OCI-LY7 (cell line): Measurements from ENCODE around the gene BAIAP2L2. TPM values are rescaled to one million over a fixed set of nuclear protein-coding genes. Genes with fewer than 3 reads are reported as not detected.

ENCODE experiments used
- BruUV-seq: library from RNA; stranded (reverse); fragments of 400-500 nt; replicated peaks from 2 replicates; lab custom pipeline; 2021; lab: Mats Ljungman, UMichigan
- CTCF ChIA-PET: fragments of 300-600 bp; sonication (Branson Sonifier 250); formaldehyde crosslinking; loops from one replicate; lab custom pipeline; 2022; ENCODE audit warnings: antibody characterized with exemption; ENCODE audit not compliant: unreplicated experiment; lab: Charles Lee
- POLR2A ChIA-PET: fragments of 300-600 bp; sonication (Branson Sonifier 250); formaldehyde crosslinking; loops from one replicate; lab custom pipeline; 2022; ENCODE audit warnings: antibody characterized with exemption; lab: Charles Lee
- DNase-seq: peaks from one replicate; pipeline ENCODE4 v3.0.0-alpha.2; 2015; ENCODE audit warnings: low spot score
- H2AFZ ChIP-seq: fragments of 200-600 bp; sonication (generic), shearing (Covaris generic); 2 replicates; pipeline ENCODE4 v1.6.1; 2014; ENCODE audit warnings: mild to moderate bottlenecking, antibody characterized with exemption, low read length, moderate library complexity
- H3K27ac ChIP-seq: fragments of 200-600 bp; sonication (generic); 2 replicates; pipeline ENCODE4 v1.5.1; 2014; ENCODE audit warnings: mixed run types, low read depth, mild to moderate bottlenecking, moderate library complexity, low read length, inconsistent platforms; ENCODE audit not compliant: poor library complexity, severe bottlenecking
- H3K36me3 ChIP-seq: fragments of 200-600 bp; sonication (generic); 2 replicates; pipeline ENCODE4 v1.6.1; 2014; ENCODE audit warnings: mild to moderate bottlenecking, antibody characterized with exemption, low read length, moderate library complexity, mixed read lengths; ENCODE audit not compliant: insufficient read depth
- H3K4me1 ChIP-seq: fragments of 200-600 bp; sonication (generic); 2 replicates; pipeline ENCODE4 v1.5.1; 2014; ENCODE audit warnings: mild to moderate bottlenecking, low read length; ENCODE audit not compliant: insufficient read depth, poor library complexity, severe bottlenecking
- H3K4me2 ChIP-seq: fragments of 200-600 bp; sonication (generic); 2 replicates; pipeline ENCODE4 v1.6.1; 2014; ENCODE audit warnings: mild to moderate bottlenecking, low read length
- H3K4me3 ChIP-seq: fragments of 200-600 bp; sonication (generic); 2 replicates; pipeline ENCODE4 v1.5.1; 2014; ENCODE audit warnings: mild to moderate bottlenecking, low read depth, low read length; ENCODE audit not compliant: poor library complexity, severe bottlenecking
- H3K79me2 ChIP-seq: fragments of 200-600 bp; sonication (generic); 2 replicates; pipeline ENCODE4 v1.6.1; 2016; ENCODE audit warnings: low read depth, mild to moderate bottlenecking, low read length, moderate library complexity, mixed read lengths; ENCODE audit not compliant: insufficient read depth
- H3K9me2 ChIP-seq: fragments of 200-600 bp; sonication (generic); 2 replicates; pipeline ENCODE4 v1.6.1; 2016; ENCODE audit warnings: mild to moderate bottlenecking, low read length, mixed read lengths; ENCODE audit not compliant: insufficient read depth
- H3K9me3 ChIP-seq: fragments of 200-600 bp; sonication (generic); 2 replicates; pipeline ENCODE4 v1.6.1; 2014; ENCODE audit warnings: mild to moderate bottlenecking, mixed run types, low read length, mixed read lengths
- H4K20me1 ChIP-seq: fragments of 200-600 bp; sonication (generic); 2 replicates; pipeline ENCODE4 v1.6.1; 2014; ENCODE audit warnings: mild to moderate bottlenecking, antibody characterized with exemption, low read length, moderate library complexity, mixed read lengths; ENCODE audit not compliant: insufficient read depth
- EZH2phosphoT487 ChIP-seq: fragments of 200-600 bp; sonication (generic); IDR thresholded peaks from 2 replicates; pipeline ENCODE4 v1.6.1; 2018; ENCODE audit warnings: low read depth, borderline replicate concordance, mild to moderate bottlenecking, mixed run types, antibody characterized with exemption, low read length, moderate library complexity, mixed read lengths
- intact Hi-C: fragments of 100-400 bp; cut with micrococcal nuclease; formaldehyde crosslinking; loops from one replicate; pipeline ENCODE4 v1.10.0; 2022; ENCODE audit not compliant: unreplicated experiment
- total RNA-seq, 2 experiments: library from RNA; depleted of rRNA in 1 of 2; stranded (reverse); fragments of >200 nt in 1 of 2; shearing (Covaris generic) in 1 of 2; gene quantifications; 2 replicates each; pipeline ENCODE4 v1.2.3, GENCODE V29; 2014 to 2022
- TF ChIP-seq, protein P1 (sequence below): fragments of 200-600 bp; sonication (generic); conservative IDR thresholded peaks from 2 replicates; pipeline ENCODE4 v1.5.1; 2014; ENCODE audit warnings: mild to moderate bottlenecking, antibody characterized with exemption, low read length, moderate library complexity, mixed read lengths

Gene BAIAP2L2
- total RNA-seq, 2 experiments from 2014 or later = 0.35 to 1.9 TPM

DNA sequence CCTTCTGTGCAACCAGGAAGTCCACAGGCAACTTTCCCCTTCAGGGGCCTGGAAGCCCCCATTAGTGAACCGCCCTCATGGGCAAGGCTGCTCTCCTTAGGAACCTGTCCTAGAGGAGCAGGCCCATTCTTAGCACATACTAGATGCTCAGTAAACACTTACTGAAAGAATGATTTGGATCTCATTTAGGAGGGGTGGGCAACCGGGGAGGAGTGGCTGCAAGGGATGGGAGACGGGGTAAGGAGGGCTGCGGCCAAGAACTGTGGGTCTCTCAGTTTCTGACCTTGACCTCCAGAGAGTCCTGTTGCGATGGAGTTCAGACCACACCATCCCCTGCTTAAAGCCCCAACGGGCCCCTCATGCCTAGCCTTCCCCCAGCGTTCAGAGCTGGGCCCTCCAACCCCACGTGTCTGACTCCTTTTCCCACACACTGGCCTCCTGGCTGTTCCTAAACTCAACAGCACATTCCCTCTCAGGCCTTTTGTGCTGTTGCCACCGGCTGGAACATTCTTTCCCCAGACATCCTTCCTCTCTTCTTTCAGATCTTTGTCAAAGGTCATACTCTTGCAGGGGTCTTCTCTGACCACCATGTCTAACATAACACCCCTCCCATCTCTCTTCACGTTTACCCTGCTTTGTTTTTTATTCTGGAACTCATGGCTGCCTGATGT, 74.0 kb downstream of the BAIAP2L2 start:
- H3K4me3 ChIP-seq = no peak overlapping the region
- no peaks in the 10 kb centered on the region for H3K79me2 ChIP-seq
- no peaks in the 10 kb centered on the region for H3K9me3 ChIP-seq
- peaks cover 14% of the 10 kb centered on the region for H3K4me1 ChIP-seq
- POLR2A ChIA-PET = no interaction called here
- intact Hi-C loops = no loop called here
- BruUV-seq = no TSS peak
- no peak for TF ChIP-seq EZH2phosphoT487
- TF ChIP-seq, protein P1, sequence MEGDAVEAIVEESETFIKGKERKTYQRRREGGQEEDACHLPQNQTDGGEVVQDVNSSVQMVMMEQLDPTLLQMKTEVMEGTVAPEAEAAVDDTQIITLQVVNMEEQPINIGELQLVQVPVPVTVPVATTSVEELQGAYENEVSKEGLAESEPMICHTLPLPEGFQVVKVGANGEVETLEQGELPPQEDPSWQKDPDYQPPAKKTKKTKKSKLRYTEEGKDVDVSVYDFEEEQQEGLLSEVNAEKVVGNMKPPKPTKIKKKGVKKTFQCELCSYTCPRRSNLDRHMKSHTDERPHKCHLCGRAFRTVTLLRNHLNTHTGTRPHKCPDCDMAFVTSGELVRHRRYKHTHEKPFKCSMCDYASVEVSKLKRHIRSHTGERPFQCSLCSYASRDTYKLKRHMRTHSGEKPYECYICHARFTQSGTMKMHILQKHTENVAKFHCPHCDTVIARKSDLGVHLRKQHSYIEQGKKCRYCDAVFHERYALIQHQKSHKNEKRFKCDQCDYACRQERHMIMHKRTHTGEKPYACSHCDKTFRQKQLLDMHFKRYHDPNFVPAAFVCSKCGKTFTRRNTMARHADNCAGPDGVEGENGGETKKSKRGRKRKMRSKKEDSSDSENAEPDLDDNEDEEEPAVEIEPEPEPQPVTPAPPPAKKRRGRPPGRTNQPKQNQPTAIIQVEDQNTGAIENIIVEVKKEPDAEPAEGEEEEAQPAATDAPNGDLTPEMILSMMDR = no peak
- no peak for DNase-seq
- H2AFZ ChIP-seq = no peak overlapping the region
- CTCF ChIA-PET = no interaction called here
- H3K36me3 ChIP-seq = no peaks in the 10 kb centered on the region
- no peaks in the 10 kb centered on the region for H3K9me2 ChIP-seq
- no peak overlapping the region for H3K27ac ChIP-seq
- H4K20me1 ChIP-seq = no peaks in the 10 kb centered on the region
- H3K4me2 ChIP-seq = no peak overlapping the region

DNA sequence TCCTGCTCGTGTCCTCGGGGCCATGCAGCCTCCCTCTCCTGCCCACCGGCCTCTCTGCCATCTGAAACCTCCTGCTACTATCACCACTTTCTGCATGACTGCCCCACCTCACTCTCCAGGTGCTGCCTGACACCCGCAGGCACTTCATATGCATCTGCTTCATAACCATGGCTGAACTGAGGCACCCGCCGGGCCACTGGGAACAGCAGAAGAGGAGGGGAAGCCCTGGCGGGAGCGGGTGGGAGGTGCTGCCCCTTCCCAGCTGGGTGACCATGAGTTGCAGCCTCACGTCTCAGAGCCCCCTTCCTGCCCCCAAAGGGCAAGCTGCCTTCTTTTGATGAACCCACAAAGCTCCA, 75.0 kb downstream of the BAIAP2L2 start:
- no peak overlapping the region for H2AFZ ChIP-seq
- ChIA-PET CTCF (no interaction called here), POLR2A (interaction anchor here (0.7 kb wide), 1 partner anchor 375 kb away, joined by 4 read pairs; no protein-coding TSS in a partner anchor)
- H3K27ac ChIP-seq = no peak overlapping the region
- no TSS peak for BruUV-seq
- H3K9me2 ChIP-seq = no peaks in the 10 kb centered on the region
- intact Hi-C loops = no loop called here
- no peaks in the 10 kb centered on the region for H4K20me1 ChIP-seq
- TF ChIP-seq, protein P1 = no peak
- no peak for TF ChIP-seq EZH2phosphoT487
- H3K9me3 ChIP-seq = no peaks in the 10 kb centered on the region
- DNase-seq = peak; percentile 22
- H3K36me3 ChIP-seq = no peaks in the 10 kb centered on the region
- H3K79me2 ChIP-seq = no peaks in the 10 kb centered on the region
- H3K4me1 ChIP-seq = peaks cover 14% of the 10 kb centered on the region
- H3K4me2 ChIP-seq = no peak overlapping the region
- no peak overlapping the region for H3K4me3 ChIP-seq

Other genes starting within 250 kb of the BAIAP2L2 start
- 18.3 and 18.5 TPM in 2 replicates for gene MICALL1, start 204.4 kb downstream of the BAIAP2L2 start, total RNA-seq (2014; rRNA removed; shearing (Covaris generic))
- 25.7 and 32.1 TPM in 2 replicates for gene MICALL1, start 204.4 kb downstream of the BAIAP2L2 start, total RNA-seq (2022)
- gene C22orf23, start 157.1 kb downstream of the BAIAP2L2 start, total RNA-seq (2014; rRNA removed; shearing (Covaris generic)) = 0.90 and 1.2 TPM in 2 replicates
- 0.57 TPM in 1 of 2 replicates, not detected in the other for gene C22orf23, start 157.1 kb downstream of the BAIAP2L2 start, total RNA-seq (2022)
- 85.9 and 128 TPM in 2 replicates for gene POLR2F, start 157.0 kb downstream of the BAIAP2L2 start, total RNA-seq (2014; rRNA removed; shearing (Covaris generic))
- gene POLR2F, start 157.0 kb downstream of the BAIAP2L2 start, total RNA-seq (2022) = 63.5 and 71.2 TPM in 2 replicates
- not detected in 2 replicates for gene SOX10, start 126.1 kb downstream of the BAIAP2L2 start, total RNA-seq (2014; rRNA removed; shearing (Covaris generic))
- gene SOX10, start 126.1 kb downstream of the BAIAP2L2 start, total RNA-seq (2022) = not detected in 2 replicates
- gene PICK1, start 53.3 kb downstream of the BAIAP2L2 start, total RNA-seq (2014; rRNA removed; shearing (Covaris generic)) = 19.2 and 28.5 TPM in 2 replicates
- gene PICK1, start 53.3 kb downstream of the BAIAP2L2 start, total RNA-seq (2022) = 23.8 and 25.6 TPM in 2 replicates
- not detected in 2 replicates for gene SLC16A8, start 26.5 kb downstream of the BAIAP2L2 start, total RNA-seq (2014; rRNA removed; shearing (Covaris generic))
- gene SLC16A8, start 26.5 kb downstream of the BAIAP2L2 start, total RNA-seq (2022) = not detected in 2 replicates
- 23.3 and 33.9 TPM in 2 replicates for gene PLA2G6, start 71.1 kb upstream of the BAIAP2L2 start, total RNA-seq (2014; rRNA removed; shearing (Covaris generic))
- gene PLA2G6, start 71.1 kb upstream of the BAIAP2L2 start, total RNA-seq (2022) = 83.9 and 106 TPM in 2 replicates
- 3.8 and 5.7 TPM in 2 replicates for gene MAFF, start 91.3 kb upstream of the BAIAP2L2 start, total RNA-seq (2014; rRNA removed; shearing (Covaris generic))
- 3.4 and 5.3 TPM in 2 replicates for gene MAFF, start 91.3 kb upstream of the BAIAP2L2 start, total RNA-seq (2022)
- gene TMEM184B, start 162.3 kb upstream of the BAIAP2L2 start, total RNA-seq (2014; rRNA removed; shearing (Covaris generic)) = 11.1 and 19.1 TPM in 2 replicates
- 37.8 and 50.2 TPM in 2 replicates for gene TMEM184B, start 162.3 kb upstream of the BAIAP2L2 start, total RNA-seq (2022)
- 152 and 182 TPM in 2 replicates for gene CSNK1E, start 206.7 kb upstream of the BAIAP2L2 start, total RNA-seq (2014; rRNA removed; shearing (Covaris generic))
- 203 and 211 TPM in 2 replicates for gene CSNK1E, start 206.7 kb upstream of the BAIAP2L2 start, total RNA-seq (2022)